Gastrocnemius medialis (tissue), 4 donors: ENCODE measurements around the gene KRT78.

Experiments
- POLR2A ChIP-seq, 2 donors: fragments of 450-650 bp; IDR thresholded peaks; one replicate each; pipeline ENCODE4 v1.6.1; 2017; ENCODE audit warnings: antibody characterized with exemption in 2 of 2, mild to moderate bottlenecking in 2 of 2, moderate library complexity in 2 of 2
- TF ChIP-seq, protein P1 (sequence below), 5 experiments: fragments of 450-650 bp in 3 of 5; fragments of 200-600 bp in 2 of 5; sonication (generic) in 2 of 5; IDR thresholded peaks in 4 of 5; conservative IDR thresholded peaks in 1 of 5; 1 replicate in 4 of 5; 2 replicates in 1 of 5; pipeline ENCODE4 v1.5.1; 2016 to 2019; ENCODE audit warnings: antibody characterized with exemption in 5 of 5, mild to moderate bottlenecking in 3 of 5, moderate library complexity in 3 of 5

DNA sequence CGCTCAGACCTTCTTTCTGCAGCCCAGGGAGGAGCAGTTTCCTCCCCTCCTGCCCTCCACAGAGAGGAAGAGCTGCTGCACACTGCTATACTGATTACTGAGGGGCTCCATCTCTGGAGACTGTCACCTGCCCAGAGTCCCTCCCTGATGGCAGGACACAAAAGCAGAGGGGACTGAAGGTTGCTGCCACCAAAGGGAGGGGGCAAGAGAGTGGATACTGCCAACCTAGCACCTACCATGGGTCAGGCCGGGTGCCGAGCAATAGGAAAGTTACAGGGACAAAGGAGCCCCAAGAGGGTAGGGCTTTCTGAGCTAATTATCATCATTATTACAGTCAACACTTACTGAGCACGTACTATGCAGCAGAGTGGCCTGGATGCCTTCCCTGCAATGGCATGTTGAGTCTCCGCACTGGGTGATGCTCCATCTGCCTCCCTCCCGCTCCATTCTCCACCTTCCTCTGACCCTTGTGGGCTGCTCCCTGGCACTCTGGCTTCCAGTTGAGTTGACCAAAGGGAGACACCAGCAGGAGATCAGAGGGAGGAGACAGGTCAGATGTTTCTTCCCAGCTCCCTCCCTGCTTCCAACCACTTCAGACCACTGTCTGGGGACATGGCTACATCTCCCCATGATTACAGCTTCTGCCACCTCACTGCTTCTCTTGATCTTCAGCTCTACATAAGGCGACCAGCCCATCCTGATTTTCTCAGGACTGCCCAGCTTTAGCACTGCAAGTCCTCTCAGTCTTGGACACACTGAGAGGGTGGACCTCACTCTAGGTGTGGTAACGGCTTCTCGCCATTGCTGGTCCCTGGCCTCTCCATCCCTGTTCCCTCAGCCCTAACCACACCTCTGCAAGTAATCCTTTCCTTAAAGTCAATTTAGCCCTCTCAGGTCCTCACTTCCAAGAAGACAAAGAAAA, 12.0 kb downstream of the KRT78 start:
- TF ChIP-seq, protein P1, sequence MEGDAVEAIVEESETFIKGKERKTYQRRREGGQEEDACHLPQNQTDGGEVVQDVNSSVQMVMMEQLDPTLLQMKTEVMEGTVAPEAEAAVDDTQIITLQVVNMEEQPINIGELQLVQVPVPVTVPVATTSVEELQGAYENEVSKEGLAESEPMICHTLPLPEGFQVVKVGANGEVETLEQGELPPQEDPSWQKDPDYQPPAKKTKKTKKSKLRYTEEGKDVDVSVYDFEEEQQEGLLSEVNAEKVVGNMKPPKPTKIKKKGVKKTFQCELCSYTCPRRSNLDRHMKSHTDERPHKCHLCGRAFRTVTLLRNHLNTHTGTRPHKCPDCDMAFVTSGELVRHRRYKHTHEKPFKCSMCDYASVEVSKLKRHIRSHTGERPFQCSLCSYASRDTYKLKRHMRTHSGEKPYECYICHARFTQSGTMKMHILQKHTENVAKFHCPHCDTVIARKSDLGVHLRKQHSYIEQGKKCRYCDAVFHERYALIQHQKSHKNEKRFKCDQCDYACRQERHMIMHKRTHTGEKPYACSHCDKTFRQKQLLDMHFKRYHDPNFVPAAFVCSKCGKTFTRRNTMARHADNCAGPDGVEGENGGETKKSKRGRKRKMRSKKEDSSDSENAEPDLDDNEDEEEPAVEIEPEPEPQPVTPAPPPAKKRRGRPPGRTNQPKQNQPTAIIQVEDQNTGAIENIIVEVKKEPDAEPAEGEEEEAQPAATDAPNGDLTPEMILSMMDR (IDR thresholded peaks at IDR 0.05 in 4 of 5, conservative IDR thresholded peaks at IDR 0.05 in 1 of 5), result no peak
- no peak for TF ChIP-seq POLR2A (IDR thresholded peaks at IDR 0.05)
